Endometrial microvascular endothelial cells (primary cell): Measurements from ENCODE around the gene KDM2B. TPM values are rescaled to one million over a fixed set of nuclear protein-coding genes. Genes with fewer than 3 reads are reported as not detected.

ENCODE experiments used
- in situ Hi-C: cut with HindIII; loops from 2 replicates; pipeline ENCODE4 v1.10.0; 2017; ENCODE audit warnings: low sequenced_read_pairs, low pct_unique_long_range_greater_than_20kb; ENCODE audit errors: inconsistent ontology term
- total RNA-seq: library from RNA; depleted of rRNA; stranded (reverse); fragments of >200 nt; gene quantifications from one replicate; pipeline ENCODE4 v1.2.3, GENCODE V29; 2015; ENCODE audit errors: inconsistent ontology term

Gene KDM2B
- total RNA-seq, 1 donor from 2014 or later: 25.6 TPM

- in situ Hi-C loops: no loop called here
Observed at GRCh38 chr12:121514184-121514742, 66.6 kb downstream of the KDM2B start.

- in situ Hi-C loops: no loop called here
Observed at GRCh38 chr12:121513464-121514183, 67.2 kb downstream of the KDM2B start.

GRCh38 chr12:121512561-121512960 lies 68.3 kb downstream of the KDM2B start:
- in situ Hi-C loops: no loop called here

- in situ Hi-C loops: no loop called here
Observed at GRCh38 chr12:121511916-121512315, 68.9 kb downstream of the KDM2B start.

GRCh38 chr12:121509339-121509738 lies 71.5 kb downstream of the KDM2B start:
- in situ Hi-C loops: no loop called here

- in situ Hi-C loops: no loop called here
Observed at GRCh38 chr12:121508533-121508932, 72.3 kb downstream of the KDM2B start.

- in situ Hi-C loops: no loop called here
Observed at GRCh38 chr12:121507984-121508383, 72.8 kb downstream of the KDM2B start.

- in situ Hi-C loops: no loop called here
Observed at GRCh38 chr12:121507245-121507644, 73.6 kb downstream of the KDM2B start.

GRCh38 chr12:121505513-121505912 lies 75.3 kb downstream of the KDM2B start:
- in situ Hi-C loops: no loop called here

- in situ Hi-C loops: no loop called here
Observed at GRCh38 chr12:121504505-121504904, 76.3 kb downstream of the KDM2B start.

GRCh38 chr12:121503395-121503794 lies 77.4 kb downstream of the KDM2B start:
- in situ Hi-C loops: no loop called here

GRCh38 chr12:121501946-121502345 lies 78.9 kb downstream of the KDM2B start:
- in situ Hi-C loops: no loop called here

- in situ Hi-C loops: no loop called here
Observed at GRCh38 chr12:121499929-121500793, 80.7 kb downstream of the KDM2B start.

GRCh38 chr12:121495746-121496145 lies 85.1 kb downstream of the KDM2B start:
- in situ Hi-C loops: no loop called here

- in situ Hi-C loops: no loop called here
Observed at GRCh38 chr12:121494093-121494787, 86.6 kb downstream of the KDM2B start.

- in situ Hi-C loops: no loop called here
Observed at GRCh38 chr12:121490401-121491281, 90.2 kb downstream of the KDM2B start.

GRCh38 chr12:121489874-121490273 lies 90.9 kb downstream of the KDM2B start:
- in situ Hi-C loops: no loop called here

GRCh38 chr12:121484967-121485366 lies 95.9 kb downstream of the KDM2B start:
- in situ Hi-C loops: no loop called here
